ENCODE results near the gene COQ7. TPM values are rescaled to one million over a fixed set of nuclear protein-coding genes. Genes with fewer than 3 reads are reported as not detected.

Gene COQ7
- total RNA-seq, 2 donors from 2014 or later, result 20.4 to 22.0 TPM

DNA sequence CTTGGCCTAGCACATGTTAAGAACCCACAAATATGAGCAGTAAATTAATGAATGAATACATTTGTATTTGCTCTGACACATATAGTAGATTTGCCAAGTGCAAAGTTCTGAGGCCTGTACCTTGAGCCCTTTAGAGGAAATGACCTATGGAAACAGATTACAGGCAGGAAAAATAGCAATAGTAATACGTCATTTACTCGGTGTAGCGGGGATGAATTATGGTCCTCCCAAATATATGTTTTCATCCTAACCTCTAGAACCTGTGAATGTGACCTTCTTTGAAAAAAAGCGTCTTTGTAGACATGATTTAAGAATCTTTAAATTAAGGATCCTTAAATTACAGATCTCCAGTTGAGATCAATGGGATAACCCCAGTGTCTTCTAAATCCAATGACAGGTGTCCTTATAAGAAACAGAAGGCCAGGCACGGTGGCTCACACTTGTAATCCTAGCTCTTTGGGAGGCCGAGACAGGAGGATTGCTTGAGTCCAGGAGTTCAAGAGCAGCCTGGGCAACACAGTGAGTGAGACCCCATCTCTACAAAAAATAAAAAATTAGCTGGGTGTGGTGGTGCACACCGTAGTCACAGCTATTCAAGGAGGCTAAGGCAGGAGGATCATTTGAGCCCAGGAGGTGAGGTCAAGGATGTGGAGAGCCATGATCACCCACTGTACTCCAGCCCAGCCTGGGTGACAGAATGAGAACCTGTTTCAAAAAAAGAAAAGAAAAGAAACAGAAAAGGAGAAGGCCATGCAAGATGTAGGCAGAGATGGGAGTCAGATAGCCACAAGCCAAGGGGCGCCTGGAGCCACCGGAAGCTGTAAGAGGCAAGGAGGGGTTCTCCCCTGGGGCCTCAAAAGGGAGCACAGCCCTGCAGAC is 41.2 kb downstream of the COQ7 start:
- Mint-ChIP-seq H3K36me3 (ENCODE audit: low read depth) (no peaks in the 10 kb centered on the region), H3K4me1 (peaks cover 14% of the 10 kb centered on the region), H3K4me3 (no peak overlapping the region), H3K27ac (no peak overlapping the region), H3K27me3 (ENCODE audit: insufficient read depth) (no peaks in the 10 kb centered on the region), H3K9me3 (no peaks in the 10 kb centered on the region)
- WGBS, 2 experiments (ENCODE audit: insufficient coverage in 1 of 2, insufficient read length in 1 of 2), result 95 to 98% methylated on average over 6 to 9 of the region's 9 CpGs
- H3K9ac ChIP-seq (ENCODE audit: extremely low read depth, low read length, poor library complexity, severe bottlenecking), result no peak overlapping the region
- H3K4me3 ChIP-seq (ENCODE audit: low read length), result no peak overlapping the region
- H3K27ac ChIP-seq (ENCODE audit: low read depth, low read length), result no peak overlapping the region
- H3K9me3 ChIP-seq (ENCODE audit: control insufficient read depth, low read length), result no peaks in the 10 kb centered on the region
- DNase-seq, result no peak
- H3K36me3 ChIP-seq (ENCODE audit: control insufficient read depth, insufficient read depth, low read length), result no peaks in the 10 kb centered on the region
- TF ChIP-seq CTCF (conservative IDR thresholded peaks at IDR 0.05), result no peak
- H3K27me3 ChIP-seq (ENCODE audit: control insufficient read depth, insufficient read depth, low read length, poor library complexity, severe bottlenecking), result no peaks in the 10 kb centered on the region
- no peaks in the 10 kb centered on the region for H3K4me1 ChIP-seq (ENCODE audit: control insufficient read depth, insufficient read depth, low read length)

GRCh38 chr16:19109288-19109664 is 41.9 kb downstream of the COQ7 start:
- H3K4me3 Mint-ChIP-seq, result no peak overlapping the region
- no peaks in the 10 kb centered on the region for H3K36me3 Mint-ChIP-seq (ENCODE audit: low read depth)
- no peak overlapping the region for H3K27ac Mint-ChIP-seq
- H3K4me1 Mint-ChIP-seq, result peaks cover 14% of the 10 kb centered on the region
- H3K27ac ChIP-seq (ENCODE audit: low read depth, low read length), result no peak overlapping the region
- H3K27me3 ChIP-seq (ENCODE audit: control insufficient read depth, insufficient read depth, low read length, poor library complexity, severe bottlenecking), result no peaks in the 10 kb centered on the region
- DNase-seq, result no peak
- no peak for TF ChIP-seq CTCF (conservative IDR thresholded peaks at IDR 0.05)
- H3K9ac ChIP-seq (ENCODE audit: extremely low read depth, low read length, poor library complexity, severe bottlenecking), result no peak overlapping the region
- no peaks in the 10 kb centered on the region for H3K9me3 Mint-ChIP-seq
- H3K9me3 ChIP-seq (ENCODE audit: control insufficient read depth, low read length), result no peaks in the 10 kb centered on the region
- no peaks in the 10 kb centered on the region for H3K4me1 ChIP-seq (ENCODE audit: control insufficient read depth, insufficient read depth, low read length)
- WGBS, 2 experiments (ENCODE audit: insufficient coverage in 1 of 2, insufficient read length in 1 of 2), result 87 to 93% methylated on average over 4 of the region's 4 CpGs
- no peaks in the 10 kb centered on the region for H3K36me3 ChIP-seq (ENCODE audit: control insufficient read depth, insufficient read depth, low read length)
- H3K27me3 Mint-ChIP-seq (ENCODE audit: insufficient read depth), result no peaks in the 10 kb centered on the region
- H3K4me3 ChIP-seq (ENCODE audit: low read length), result no peak overlapping the region

- no peak for DNase-seq
- Histone ChIP-seq H3K27ac (ENCODE audit: low read depth, low read length) (no peak overlapping the region), H3K4me3 (ENCODE audit: low read length) (no peak overlapping the region), H3K4me1 (ENCODE audit: control insufficient read depth, insufficient read depth, low read length) (peaks cover 2% of the 10 kb centered on the region), H3K9me3 (ENCODE audit: control insufficient read depth, low read length) (no peaks in the 10 kb centered on the region), H3K27me3 (ENCODE audit: control insufficient read depth, insufficient read depth, low read length, poor library complexity, severe bottlenecking) (no peaks in the 10 kb centered on the region), H3K9ac (ENCODE audit: extremely low read depth, low read length, poor library complexity, severe bottlenecking) (no peak overlapping the region), H3K36me3 (ENCODE audit: control insufficient read depth, insufficient read depth, low read length) (peaks cover under 1% of the 10 kb centered on the region)
- H3K27me3 Mint-ChIP-seq (ENCODE audit: insufficient read depth), result peaks cover 7% of the 10 kb centered on the region
- no peak overlapping the region for H3K27ac Mint-ChIP-seq
- TF ChIP-seq CTCF (conservative IDR thresholded peaks at IDR 0.05), result no peak
- WGBS, 2 experiments (ENCODE audit: insufficient coverage in 1 of 2, insufficient read length in 1 of 2), result 94 to 100% methylated on average over 3 to 4 of the region's 4 CpGs
- peaks cover 7% of the 10 kb centered on the region for H3K4me1 Mint-ChIP-seq
- H3K36me3 Mint-ChIP-seq (ENCODE audit: low read depth), result peaks cover 5% of the 10 kb centered on the region
- H3K9me3 Mint-ChIP-seq, result no peaks in the 10 kb centered on the region
- H3K4me3 Mint-ChIP-seq, result no peak overlapping the region
Measured at GRCh38 chr16:19110537-19111360, 43.3 kb downstream of the COQ7 start.
